HL-60 (cell line): ENCODE results near the gene SGIP1.

Experiments used
- DNase-seq, 2 experiments: peaks; one replicate each; pipeline ENCODE4 v3.0.0-alpha.2; 2010 to 2020; ENCODE audit warnings: low read depth in 1 of 2, low spot score in 1 of 2
- H3K27ac ChIP-seq: fragments of 250-450 bp; sonication (Bioruptor Pico); replicated peaks from 2 replicates; pipeline ENCODE4 v1.5.1; 2020; ENCODE audit warnings: mild to moderate bottlenecking, moderate library complexity
- H3K27me3 ChIP-seq: fragments of 250-450 bp; sonication (Bioruptor Pico); 2 replicates; pipeline ENCODE4 v1.5.1; 2021; ENCODE audit warnings: mild to moderate bottlenecking, moderate library complexity; ENCODE audit not compliant: insufficient read depth, poor library complexity, severe bottlenecking
- H3K4me3 ChIP-seq: replicated peaks from 2 replicates; pipeline ENCODE4 v1.5.1; 2011; ENCODE audit warnings: mild to moderate bottlenecking, control low read depth, low read length; ENCODE audit not compliant: insufficient read depth
- CTCF ChIP-seq: IDR thresholded peaks from one replicate; pipeline ENCODE4 v1.5.1; 2011; ENCODE audit warnings: low read length, control low read depth, inconsistent platforms; ENCODE audit not compliant: insufficient read depth
- GABPA ChIP-seq: IDR thresholded peaks from 2 replicates; pipeline ENCODE4 v1.6.1; 2012; ENCODE audit warnings: low read depth
- POLR2AphosphoS5 ChIP-seq: IDR thresholded peaks from 2 replicates; pipeline ENCODE4 v1.6.1; 2012; ENCODE audit warnings: low read depth
- REST ChIP-seq: IDR thresholded peaks from 2 replicates; pipeline ENCODE4 v1.6.1; 2012; ENCODE audit warnings: low read depth; ENCODE audit not compliant: insufficient replicate concordance
- SPI1 ChIP-seq: IDR thresholded peaks from 2 replicates; pipeline ENCODE4 v1.6.1; 2012; ENCODE audit warnings: low read depth, mild to moderate bottlenecking, borderline replicate concordance

SGIP1 gene

GRCh38 chr1:66519992-66520391 lies 14.0 kb upstream of the SGIP1 start:
- H3K4me3 ChIP-seq: no peak overlapping the region
- DNase-seq: no peak
- H3K27me3 ChIP-seq: no peaks in the 10 kb centered on the region
- TF ChIP-seq CTCF: no peak
- no peak overlapping the region for H3K27ac ChIP-seq

GRCh38 chr1:66520655-66521054 lies 13.3 kb upstream of the SGIP1 start:
- no peak for DNase-seq
- no peaks in the 10 kb centered on the region for H3K27me3 ChIP-seq
- no peak overlapping the region for H3K27ac ChIP-seq
- no peak for TF ChIP-seq CTCF
- no peak for TF ChIP-seq SPI1
- TF ChIP-seq REST: no peak
- no peak for TF ChIP-seq POLR2AphosphoS5
- TF ChIP-seq GABPA: no peak
- H3K4me3 ChIP-seq: no peak overlapping the region

GRCh38 chr1:66521721-66522365 lies 12.1 kb upstream of the SGIP1 start:
- Histone ChIP-seq H3K27ac (no peak overlapping the region), H3K27me3 (no peaks in the 10 kb centered on the region), H3K4me3 (no peak overlapping the region)
- no peak for TF ChIP-seq REST
- TF ChIP-seq CTCF: no peak
- no peak for TF ChIP-seq GABPA
- no peak for TF ChIP-seq POLR2AphosphoS5
- no peak for TF ChIP-seq SPI1
- no peak for DNase-seq

GRCh38 chr1:66523562-66523961 lies 10.4 kb upstream of the SGIP1 start:
- TF ChIP-seq GABPA (no peak), REST (no peak), SPI1 (no peak), CTCF (no peak), POLR2AphosphoS5 (no peak)
- no peak overlapping the region for H3K27ac ChIP-seq
- H3K4me3 ChIP-seq: no peak overlapping the region
- DNase-seq: no peak
- H3K27me3 ChIP-seq: no peaks in the 10 kb centered on the region
